Nephron progenitor cell (in vitro differentiated cells): ENCODE results near the gene EPS8.

ENCODE experiments used
- DNase-seq: peaks from one replicate; pipeline ENCODE4 v3.0.0; 2021
- H3K27ac Mint-ChIP-seq: 2 replicates; pipeline ENCODE4 v1.8.0; 2021; ENCODE audit warnings: mild to moderate bottlenecking, moderate library complexity, mixed read lengths
- H3K27me3 Mint-ChIP-seq: 2 replicates; pipeline ENCODE4 v1.8.0; 2021; ENCODE audit warnings: mild to moderate bottlenecking, low read depth, mixed read lengths; ENCODE audit not compliant: poor library complexity
- H3K36me3 Mint-ChIP-seq: 2 replicates; pipeline ENCODE4 v1.8.0; 2021; ENCODE audit warnings: low read depth, mixed read lengths
- H3K4me1 Mint-ChIP-seq: 2 replicates; pipeline ENCODE4 v1.8.0; 2021; ENCODE audit warnings: mixed read lengths
- H3K4me3 Mint-ChIP-seq: 2 replicates; pipeline ENCODE4 v1.8.0; 2021; ENCODE audit warnings: mild to moderate bottlenecking, moderate library complexity, mixed read lengths
- H3K9me3 Mint-ChIP-seq: 2 replicates; pipeline ENCODE4 v1.8.0; 2021; ENCODE audit warnings: mild to moderate bottlenecking, moderate library complexity, mixed read lengths
- TF ChIP-seq, protein P1 (sequence below): fragments of 200-600 bp; sonication (generic); IDR thresholded peaks from 2 replicates; pipeline ENCODE4 v1.5.0; 2021; ENCODE audit warnings: antibody characterized with exemption

The EPS8 gene

DNA sequence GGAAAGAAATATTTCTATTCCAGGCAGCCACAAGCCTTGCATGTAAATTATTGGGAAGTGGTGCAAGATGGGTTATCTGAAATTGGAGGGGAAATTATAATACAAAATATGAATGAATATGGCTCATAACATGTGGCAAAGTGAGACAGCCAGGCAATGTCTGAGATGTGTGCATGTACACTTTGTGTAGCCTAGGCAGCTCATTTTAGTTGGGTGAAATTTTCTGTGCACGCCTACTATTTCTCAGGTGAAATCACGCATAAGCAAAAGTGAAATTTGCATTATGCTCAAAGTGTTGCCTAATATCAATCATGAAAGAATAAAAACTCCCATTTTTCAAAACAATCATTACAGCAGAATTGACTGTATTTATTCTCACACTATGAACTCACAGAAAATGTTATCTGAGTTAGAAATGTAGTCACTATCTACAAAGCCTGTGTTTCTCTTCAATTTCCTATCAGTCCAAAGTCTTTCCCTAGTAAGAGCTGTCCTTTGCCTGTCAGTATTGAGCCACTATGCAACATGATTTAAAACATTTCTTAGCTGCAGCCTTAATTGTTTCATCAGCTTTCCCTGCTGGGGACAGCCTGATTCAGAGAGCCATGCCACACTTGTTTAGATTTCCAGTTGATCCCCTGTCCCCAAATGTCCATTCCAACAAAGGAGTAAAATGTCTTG is 80.7 kb downstream of the EPS8 start:
- no peaks in the 10 kb centered on the region for H3K36me3 Mint-ChIP-seq
- H3K9me3 Mint-ChIP-seq = no peaks in the 10 kb centered on the region
- no peak overlapping the region for H3K27ac Mint-ChIP-seq
- H3K4me3 Mint-ChIP-seq = no peak overlapping the region
- H3K4me1 Mint-ChIP-seq = peaks cover 6% of the 10 kb centered on the region
- DNase-seq = no peak
- TF ChIP-seq, protein P1, sequence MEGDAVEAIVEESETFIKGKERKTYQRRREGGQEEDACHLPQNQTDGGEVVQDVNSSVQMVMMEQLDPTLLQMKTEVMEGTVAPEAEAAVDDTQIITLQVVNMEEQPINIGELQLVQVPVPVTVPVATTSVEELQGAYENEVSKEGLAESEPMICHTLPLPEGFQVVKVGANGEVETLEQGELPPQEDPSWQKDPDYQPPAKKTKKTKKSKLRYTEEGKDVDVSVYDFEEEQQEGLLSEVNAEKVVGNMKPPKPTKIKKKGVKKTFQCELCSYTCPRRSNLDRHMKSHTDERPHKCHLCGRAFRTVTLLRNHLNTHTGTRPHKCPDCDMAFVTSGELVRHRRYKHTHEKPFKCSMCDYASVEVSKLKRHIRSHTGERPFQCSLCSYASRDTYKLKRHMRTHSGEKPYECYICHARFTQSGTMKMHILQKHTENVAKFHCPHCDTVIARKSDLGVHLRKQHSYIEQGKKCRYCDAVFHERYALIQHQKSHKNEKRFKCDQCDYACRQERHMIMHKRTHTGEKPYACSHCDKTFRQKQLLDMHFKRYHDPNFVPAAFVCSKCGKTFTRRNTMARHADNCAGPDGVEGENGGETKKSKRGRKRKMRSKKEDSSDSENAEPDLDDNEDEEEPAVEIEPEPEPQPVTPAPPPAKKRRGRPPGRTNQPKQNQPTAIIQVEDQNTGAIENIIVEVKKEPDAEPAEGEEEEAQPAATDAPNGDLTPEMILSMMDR = no peak
- H3K27me3 Mint-ChIP-seq = peaks cover 5% of the 10 kb centered on the region

DNA sequence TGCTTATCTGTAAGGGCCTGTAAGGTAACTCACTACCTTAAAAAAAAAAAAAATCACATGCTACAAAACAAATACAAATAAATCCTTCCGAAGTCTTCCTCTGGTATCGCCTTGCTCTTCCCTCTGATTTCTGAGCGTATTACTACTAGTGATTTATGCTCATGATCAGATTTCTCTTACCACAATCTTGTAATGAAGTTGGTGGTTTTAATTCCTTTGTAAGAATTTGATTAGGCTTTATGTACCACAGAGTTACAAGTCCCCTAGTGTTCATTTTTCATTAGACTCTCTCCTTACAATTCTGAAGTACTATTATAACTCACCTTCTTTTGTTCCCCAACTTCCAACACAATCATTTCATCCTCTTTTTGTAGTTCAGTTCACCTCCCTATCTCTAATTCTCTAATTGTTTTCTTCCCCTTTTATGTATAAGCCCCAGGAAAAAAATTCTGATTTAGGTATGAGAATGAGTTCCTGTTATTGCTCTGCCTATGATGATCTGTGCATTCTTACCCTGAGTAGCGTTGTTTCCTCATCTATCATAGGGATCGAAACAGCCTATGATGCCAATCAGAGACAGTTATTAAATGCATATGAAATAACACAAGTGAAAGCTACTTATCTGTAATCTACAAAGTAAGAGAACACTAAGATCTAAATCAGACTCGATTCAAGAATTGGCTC is 81.5 kb downstream of the EPS8 start:
- peaks cover 5% of the 10 kb centered on the region for H3K27me3 Mint-ChIP-seq
- DNase-seq = no peak
- H3K36me3 Mint-ChIP-seq = no peaks in the 10 kb centered on the region
- TF ChIP-seq, protein P1 = no peak
- H3K4me1 Mint-ChIP-seq = peaks cover 6% of the 10 kb centered on the region
- no peak overlapping the region for H3K4me3 Mint-ChIP-seq
- H3K27ac Mint-ChIP-seq = no peak overlapping the region
- no peaks in the 10 kb centered on the region for H3K9me3 Mint-ChIP-seq

DNA sequence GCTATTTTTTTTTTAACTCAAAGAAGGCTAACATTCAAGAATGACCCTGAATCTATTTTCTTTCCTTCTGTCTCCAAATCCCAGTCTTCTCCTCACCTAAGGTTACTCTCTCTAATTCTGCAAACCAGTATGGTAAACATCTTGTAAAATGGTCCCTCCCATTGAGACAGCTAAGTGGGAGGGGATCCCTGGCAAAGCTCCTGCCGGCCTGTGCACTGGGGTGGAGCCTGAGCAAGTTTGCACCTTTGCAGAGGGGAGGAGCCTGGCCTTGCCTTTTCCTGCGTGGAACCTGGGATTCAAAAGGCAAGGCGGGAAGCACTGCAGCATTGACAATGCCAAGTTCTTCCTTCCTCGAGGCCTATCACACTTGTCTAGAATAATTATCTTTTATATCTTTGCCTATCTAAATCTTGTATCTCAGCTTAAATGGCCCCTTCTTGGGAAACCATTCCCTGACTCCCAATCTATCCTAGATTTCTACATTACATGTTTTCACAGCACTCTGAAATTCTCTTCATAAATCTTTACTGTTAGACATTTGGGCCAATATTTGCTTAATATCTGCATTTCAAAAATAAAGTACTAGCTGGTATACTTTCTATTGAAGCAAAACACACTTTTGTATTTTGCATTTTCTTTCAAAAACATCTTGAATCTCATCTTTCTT is 83.0 kb downstream of the EPS8 start:
- Mint-ChIP-seq H3K4me1 (peaks cover 6% of the 10 kb centered on the region), H3K27me3 (peaks cover 5% of the 10 kb centered on the region), H3K27ac (no peak overlapping the region), H3K9me3 (no peaks in the 10 kb centered on the region), H3K4me3 (no peak overlapping the region), H3K36me3 (no peaks in the 10 kb centered on the region)
- peak; percentile 4 for DNase-seq
- TF ChIP-seq, protein P1 = no peak

DNA sequence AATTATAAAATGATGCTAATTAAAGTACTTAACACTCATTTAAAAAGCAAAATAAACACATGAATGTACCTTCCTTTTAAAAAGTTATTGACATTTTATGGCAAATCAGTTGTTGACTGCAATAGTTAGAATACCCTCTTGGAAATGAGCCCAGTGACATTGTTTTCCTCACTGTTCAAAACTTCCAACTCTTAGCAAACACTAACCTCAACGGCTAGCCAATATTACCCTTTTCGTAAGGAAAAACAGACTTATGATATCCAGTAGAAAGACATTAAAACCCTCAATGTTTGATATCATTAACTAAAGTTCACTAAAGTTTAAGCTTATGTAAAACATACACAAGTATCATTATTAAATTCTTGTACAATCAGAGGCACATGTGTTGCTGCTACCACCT is 83.6 kb downstream of the EPS8 start:
- no peak overlapping the region for H3K27ac Mint-ChIP-seq
- H3K4me3 Mint-ChIP-seq = no peak overlapping the region
- TF ChIP-seq, protein P1 = no peak
- H3K36me3 Mint-ChIP-seq = no peaks in the 10 kb centered on the region
- DNase-seq = no peak
- H3K4me1 Mint-ChIP-seq = peaks cover 6% of the 10 kb centered on the region
- peaks cover 5% of the 10 kb centered on the region for H3K27me3 Mint-ChIP-seq
- H3K9me3 Mint-ChIP-seq = no peaks in the 10 kb centered on the region

DNA sequence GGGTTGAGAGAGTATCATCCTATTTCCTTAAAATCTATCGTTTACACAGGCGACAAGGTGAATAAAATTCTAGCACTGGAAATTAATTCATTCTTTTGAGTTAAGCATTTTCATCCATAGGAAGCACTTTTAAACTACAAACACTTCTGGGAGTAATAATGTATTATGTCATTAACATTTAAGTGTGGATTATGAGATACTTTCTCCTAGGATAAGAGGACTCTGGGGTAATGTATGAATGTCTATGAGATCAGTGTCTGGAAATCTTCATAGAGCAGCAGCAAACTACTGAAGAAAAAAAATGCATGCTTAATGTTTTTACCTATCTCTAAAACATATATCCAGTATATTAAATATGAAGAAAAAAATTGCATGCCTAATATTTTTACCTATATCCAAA is 86.9 kb downstream of the EPS8 start:
- Mint-ChIP-seq H3K4me1 (peaks cover 11% of the 10 kb centered on the region), H3K27me3 (no peaks in the 10 kb centered on the region), H3K36me3 (no peaks in the 10 kb centered on the region), H3K9me3 (no peaks in the 10 kb centered on the region), H3K4me3 (no peak overlapping the region), H3K27ac (no peak overlapping the region)
- DNase-seq = no peak
- TF ChIP-seq, protein P1 = no peak
